Measurements from ENCODE around the gene GZF1. TPM values are rescaled to one million over a fixed set of nuclear protein-coding genes. Genes with fewer than 3 reads are reported as not detected.

The GZF1 gene
- total and polyA plus RNA-seq, 2 donors (not counting 1 experiment from before 2014, with no cell fraction given), result 12.5 to 49.0 TPM

DNA sequence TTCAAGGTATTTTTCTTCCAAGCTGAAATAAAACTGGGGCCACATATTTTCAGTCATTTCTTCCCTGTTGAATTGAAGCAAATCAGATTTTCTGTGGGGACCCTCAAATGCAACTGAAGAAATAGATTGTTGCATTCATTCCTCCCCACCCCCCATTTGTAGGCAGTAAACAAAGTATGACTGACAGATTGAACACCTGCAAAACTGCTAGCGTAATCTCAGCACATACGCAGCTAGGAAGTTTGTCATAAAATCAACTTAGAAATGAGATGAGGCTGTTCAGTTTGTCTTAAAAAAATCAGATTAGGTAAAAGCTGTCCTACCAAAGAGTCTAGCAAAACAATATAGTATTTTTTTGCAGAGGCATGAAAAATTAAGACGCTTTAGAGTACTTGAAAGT lies 8.9 kb downstream of the GZF1 start:
- no peak overlapping the region for H3K4me3 Mint-ChIP-seq
- H2AFZ ChIP-seq (ENCODE audit: insufficient read depth, low read depth, low read length, poor library complexity, severe bottlenecking), result no peak overlapping the region
- H3K27ac ChIP-seq (ENCODE audit: low read length in 2 of 2), result no peak overlapping the region
- H3K79me2 ChIP-seq (ENCODE audit: control insufficient read depth, insufficient read depth, low read length), result peaks cover 10% of the 10 kb centered on the region
- no peak overlapping the region for H3K27ac Mint-ChIP-seq
- peaks cover 22% of the 10 kb centered on the region for H3K4me1 Mint-ChIP-seq
- H3K27me3 ChIP-seq (replicated peaks in 1 of 4; ENCODE audit: control extremely low read depth in 1 of 4, control insufficient read depth in 3 of 4, insufficient read depth in 4 of 4, low read length in 3 of 4), result no peaks in the 10 kb centered on the region
- H4K20me1 ChIP-seq (ENCODE audit: control insufficient read depth, insufficient read depth, low read length, poor library complexity, severe bottlenecking), result peaks cover 14% of the 10 kb centered on the region
- no peak for DNase-seq
- ChIA-PET POLR2A (no interaction called here), CTCF (no interaction called here)
- ATAC-seq (ENCODE audit: low read depth), result no peak
- H3K4me2 ChIP-seq (replicated peaks; ENCODE audit: low read depth, low read length, poor library complexity, severe bottlenecking), result no peak overlapping the region
- H3K9me3 Mint-ChIP-seq (ENCODE audit: insufficient read depth), result no peaks in the 10 kb centered on the region
- intact Hi-C loops (cut with micrococcal nuclease), result no loop called here
- peaks cover 10 to 11% of the 10 kb centered on the region in 2 donors for H3K4me1 ChIP-seq (ENCODE audit: control insufficient read depth in 2 of 2, insufficient read depth in 2 of 2, low read length in 2 of 2)
- H3K9me3 ChIP-seq (ENCODE audit: control extremely low read depth in 1 of 3, control insufficient read depth in 2 of 3, insufficient read depth in 1 of 3, low read length in 2 of 3), result no peaks in the 10 kb centered on the region
- no peaks in the 10 kb centered on the region for H3K27me3 Mint-ChIP-seq
- peaks cover 16 to 65% of the 10 kb centered on the region in 2 experiments for H3K36me3 ChIP-seq (replicated peaks in 1 of 2; ENCODE audit: control extremely low read depth in 1 of 2, control insufficient read depth in 1 of 2, extremely low read depth in 1 of 2, insufficient read depth in 2 of 2, low read length in 1 of 2)
- no CpG with 5 or more reads among the region's 3 CpGs for WGBS (ENCODE audit: insufficient coverage)
- no peak overlapping the region for H3K4me3 ChIP-seq (ENCODE audit: control extremely low read depth in 1 of 5, extremely low read depth in 1 of 5, insufficient read depth in 1 of 5, low read depth in 2 of 5, low read length in 4 of 5)
- no peak overlapping the region for H3K9ac ChIP-seq (ENCODE audit: low read length)
- TF ChIP-seq, protein P1, sequence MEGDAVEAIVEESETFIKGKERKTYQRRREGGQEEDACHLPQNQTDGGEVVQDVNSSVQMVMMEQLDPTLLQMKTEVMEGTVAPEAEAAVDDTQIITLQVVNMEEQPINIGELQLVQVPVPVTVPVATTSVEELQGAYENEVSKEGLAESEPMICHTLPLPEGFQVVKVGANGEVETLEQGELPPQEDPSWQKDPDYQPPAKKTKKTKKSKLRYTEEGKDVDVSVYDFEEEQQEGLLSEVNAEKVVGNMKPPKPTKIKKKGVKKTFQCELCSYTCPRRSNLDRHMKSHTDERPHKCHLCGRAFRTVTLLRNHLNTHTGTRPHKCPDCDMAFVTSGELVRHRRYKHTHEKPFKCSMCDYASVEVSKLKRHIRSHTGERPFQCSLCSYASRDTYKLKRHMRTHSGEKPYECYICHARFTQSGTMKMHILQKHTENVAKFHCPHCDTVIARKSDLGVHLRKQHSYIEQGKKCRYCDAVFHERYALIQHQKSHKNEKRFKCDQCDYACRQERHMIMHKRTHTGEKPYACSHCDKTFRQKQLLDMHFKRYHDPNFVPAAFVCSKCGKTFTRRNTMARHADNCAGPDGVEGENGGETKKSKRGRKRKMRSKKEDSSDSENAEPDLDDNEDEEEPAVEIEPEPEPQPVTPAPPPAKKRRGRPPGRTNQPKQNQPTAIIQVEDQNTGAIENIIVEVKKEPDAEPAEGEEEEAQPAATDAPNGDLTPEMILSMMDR (IDR thresholded peaks at IDR 0.05), result no peak
- TF ChIP-seq EZH2 (IDR thresholded peaks at IDR 0.05; ENCODE audit: borderline replicate concordance, insufficient read depth, low read depth, low read length, poor library complexity, severe bottlenecking), result no peak

GRCh38 chr20:23371496-23371895 lies 9.5 kb downstream of the GZF1 start:
- Histone ChIP-seq H3K36me3 (replicated peaks in 1 of 2; ENCODE audit: control extremely low read depth in 1 of 2, control insufficient read depth in 1 of 2, extremely low read depth in 1 of 2, insufficient read depth in 2 of 2, low read length in 1 of 2) (peaks cover 17 to 68% of the 10 kb centered on the region in 2 experiments), H4K20me1 (ENCODE audit: control insufficient read depth, insufficient read depth, low read length, poor library complexity, severe bottlenecking) (peaks cover 9% of the 10 kb centered on the region), H3K4me1 (ENCODE audit: control insufficient read depth in 2 of 2, insufficient read depth in 2 of 2, low read length in 2 of 2) (peaks cover 4 to 5% of the 10 kb centered on the region in 2 donors), H3K79me2 (ENCODE audit: control insufficient read depth, insufficient read depth, low read length) (peaks cover 6% of the 10 kb centered on the region), H3K27ac (ENCODE audit: low read length in 2 of 2) (no peak overlapping the region), H3K9me3 (ENCODE audit: control extremely low read depth in 1 of 3, control insufficient read depth in 2 of 3, insufficient read depth in 1 of 3, low read length in 2 of 3) (no peaks in the 10 kb centered on the region), H3K9ac (ENCODE audit: low read length) (no peak overlapping the region), H2AFZ (ENCODE audit: insufficient read depth, low read depth, low read length, poor library complexity, severe bottlenecking) (no peak overlapping the region), H3K4me3 (ENCODE audit: control extremely low read depth in 1 of 5, extremely low read depth in 1 of 5, insufficient read depth in 1 of 5, low read depth in 2 of 5, low read length in 4 of 5) (no peak overlapping the region), H3K4me2 (replicated peaks; ENCODE audit: low read depth, low read length, poor library complexity, severe bottlenecking) (no peak overlapping the region), H3K27me3 (replicated peaks in 1 of 4; ENCODE audit: control extremely low read depth in 1 of 4, control insufficient read depth in 3 of 4, insufficient read depth in 4 of 4, low read length in 3 of 4) (no peaks in the 10 kb centered on the region)
- Mint-ChIP-seq H3K4me1 (peaks cover 16% of the 10 kb centered on the region), H3K27me3 (no peaks in the 10 kb centered on the region), H3K9me3 (ENCODE audit: insufficient read depth) (no peaks in the 10 kb centered on the region), H3K4me3 (no peak overlapping the region), H3K27ac (no peak overlapping the region)
- ATAC-seq (ENCODE audit: low read depth), result no peak
- TF ChIP-seq, protein P1 (IDR thresholded peaks at IDR 0.05), result no peak
- TF ChIP-seq EZH2 (IDR thresholded peaks at IDR 0.05; ENCODE audit: borderline replicate concordance, insufficient read depth, low read depth, low read length, poor library complexity, severe bottlenecking), result no peak
- intact Hi-C loops (cut with micrococcal nuclease), result no loop called here
- no peak for DNase-seq
- CTCF ChIA-PET, result no interaction called here
- 100% methylated on average over 1 of the region's 4 CpGs for WGBS (ENCODE audit: insufficient coverage)
- POLR2A ChIA-PET, result no interaction called here
